ENCODE data around the gene CLASP1. TPM values are rescaled to one million over a fixed set of nuclear protein-coding genes. Genes with fewer than 3 reads are reported as not detected.
"Not testable (repeated sequence)": the region's sequence is repeated elsewhere in the genome, so short reads cannot be mapped to it uniquely, and the experiment has no call there.

CLASP1 gene
- total RNA-seq, 2 donors from 2014 or later: 46.0 to 48.2 TPM

DNA sequence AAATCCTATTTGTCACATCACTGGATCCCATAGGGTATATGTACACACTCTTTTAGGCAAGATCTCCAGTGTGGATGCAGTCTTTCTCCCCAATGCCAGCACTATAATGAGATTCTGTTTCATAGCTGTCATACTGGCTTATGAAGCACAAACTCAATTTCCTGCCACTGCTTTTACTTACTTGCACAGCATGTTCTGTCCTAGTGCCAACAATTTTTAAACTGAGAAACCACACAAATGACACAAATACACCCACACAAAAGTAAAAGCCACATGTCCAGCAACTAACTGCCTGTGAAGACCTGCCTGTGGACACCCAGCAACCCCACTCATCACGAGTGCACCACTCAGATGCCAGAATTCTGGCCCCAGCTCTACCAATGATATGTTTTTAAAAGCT is 148.2 kb downstream of the CLASP1 start:
- no peak for DNase-seq
- intact Hi-C loops (cut with DNase I): no loop called here
- no peak for ATAC-seq

DNA sequence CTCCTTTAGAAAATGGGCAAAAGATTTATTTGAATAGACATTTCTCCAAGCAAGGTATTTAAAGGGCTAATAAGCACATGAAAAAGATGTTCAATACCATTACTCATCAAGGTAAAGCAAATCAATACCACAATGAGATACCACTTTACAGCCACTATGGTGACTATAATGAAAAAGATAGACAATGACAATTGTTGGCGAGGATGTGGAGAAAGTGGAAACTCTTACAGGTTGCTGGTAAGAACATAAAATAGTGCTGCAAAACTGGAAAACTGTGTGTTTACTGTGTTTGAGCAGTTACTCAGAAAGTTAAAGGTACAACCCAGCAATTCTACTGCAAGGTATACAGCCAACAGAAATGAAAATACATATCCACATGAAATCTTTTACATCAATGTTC is 150.5 kb downstream of the CLASP1 start:
- ATAC-seq (no peak), DNase-seq (no peak)
- intact Hi-C loops (cut with DNase I): no loop called here

DNA sequence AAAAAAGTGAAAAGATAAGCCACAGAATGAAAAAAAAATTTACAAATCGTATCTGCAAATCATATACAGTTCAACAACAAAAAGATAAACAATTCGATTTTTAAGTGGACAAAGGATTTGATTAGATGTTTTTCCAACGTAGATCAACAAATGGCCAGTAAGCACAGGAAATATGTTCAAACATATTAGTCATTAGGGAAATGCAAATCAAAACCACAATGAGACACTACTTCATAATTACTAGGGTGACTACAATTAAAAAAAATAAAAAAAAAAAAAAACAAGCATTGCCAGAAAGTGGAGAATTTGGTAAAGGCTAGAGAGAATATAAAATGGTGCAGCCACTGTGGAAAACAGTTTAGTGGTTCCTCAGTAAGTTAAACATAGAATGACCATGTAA is 156.9 kb downstream of the CLASP1 start:
- ATAC-seq (no peak), DNase-seq (no peak)
- intact Hi-C loops (cut with DNase I): no loop called here

DNA sequence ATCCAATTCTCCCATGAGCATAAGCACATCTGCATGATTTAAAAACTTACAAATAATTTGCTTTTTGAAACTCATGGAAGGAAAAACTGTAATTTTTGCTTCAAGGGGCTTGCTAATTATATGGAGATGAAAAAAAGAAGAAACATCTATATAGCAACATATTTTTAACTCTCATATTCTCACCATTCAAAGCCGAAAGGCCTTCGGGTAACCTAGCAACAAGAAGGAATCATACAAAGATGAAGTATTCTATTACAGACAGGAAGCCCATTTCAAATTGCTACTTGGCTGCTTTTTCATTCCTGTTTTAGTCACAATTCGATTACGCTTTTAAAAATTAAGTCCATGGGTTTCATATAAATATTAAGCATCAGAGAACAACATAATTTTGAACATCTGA is 157.7 kb downstream of the CLASP1 start:
- ATAC-seq: no peak
- intact Hi-C loops (cut with DNase I): no loop called here
- no peak for DNase-seq

DNA sequence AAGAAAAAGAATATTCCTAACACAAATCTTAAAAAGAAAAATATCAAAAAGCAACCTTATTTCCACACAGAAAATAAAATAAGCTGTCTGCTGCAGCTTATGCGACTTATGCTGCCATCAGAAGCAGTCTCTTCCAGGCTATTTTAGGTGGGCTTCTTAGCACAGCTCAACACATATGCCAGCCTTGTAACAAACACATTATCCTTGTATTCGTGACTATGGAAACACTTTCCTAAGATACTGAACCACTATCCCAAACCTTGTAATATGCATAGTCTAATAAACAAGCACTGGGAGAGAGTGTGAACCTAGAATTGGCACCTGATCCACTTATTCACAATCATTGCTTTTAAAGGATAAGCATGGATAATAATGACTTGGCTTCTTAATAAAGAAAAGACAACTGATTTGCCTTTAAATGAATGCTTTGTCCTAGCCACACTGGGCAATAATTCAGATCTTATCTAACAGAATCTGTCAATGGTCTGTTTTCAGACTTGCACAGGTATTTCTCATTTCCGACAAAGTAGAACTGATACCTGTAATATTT is 158.6 kb downstream of the CLASP1 start:
- no peak for ATAC-seq
- no peak for DNase-seq
- intact Hi-C loops (cut with DNase I): no loop called here

DNA sequence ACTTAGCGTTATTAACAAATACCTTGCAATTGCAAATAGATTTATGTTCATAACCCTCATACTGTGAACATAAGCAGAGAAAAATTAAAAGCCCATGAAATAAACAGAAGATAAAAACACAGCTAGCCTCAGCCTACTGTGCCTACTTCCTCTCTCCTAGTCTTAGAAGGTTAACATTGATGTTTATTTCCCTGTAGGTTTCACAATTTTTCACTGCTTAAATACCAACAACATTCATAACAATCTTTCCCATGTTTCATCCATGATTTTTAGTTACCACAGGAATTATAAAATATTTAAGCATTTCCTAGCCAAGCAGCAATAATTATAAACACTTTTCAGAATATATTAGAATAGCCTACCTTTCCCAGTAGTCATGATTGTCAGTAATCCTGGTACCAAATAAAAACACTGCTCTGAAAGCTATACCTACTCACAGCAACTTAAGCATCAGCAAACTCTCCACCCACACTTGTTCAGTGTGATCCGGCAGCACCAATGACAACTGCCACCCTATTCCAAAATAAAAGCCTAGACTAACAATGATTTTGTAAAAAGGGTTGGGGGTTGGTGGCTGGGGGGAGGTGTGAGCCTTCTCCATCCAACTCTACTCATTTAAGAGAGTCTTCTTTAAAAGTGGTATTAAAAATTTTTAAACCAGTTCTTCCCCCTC is 159.2 kb downstream of the CLASP1 start:
- intact Hi-C loops (cut with DNase I): no loop called here

DNA sequence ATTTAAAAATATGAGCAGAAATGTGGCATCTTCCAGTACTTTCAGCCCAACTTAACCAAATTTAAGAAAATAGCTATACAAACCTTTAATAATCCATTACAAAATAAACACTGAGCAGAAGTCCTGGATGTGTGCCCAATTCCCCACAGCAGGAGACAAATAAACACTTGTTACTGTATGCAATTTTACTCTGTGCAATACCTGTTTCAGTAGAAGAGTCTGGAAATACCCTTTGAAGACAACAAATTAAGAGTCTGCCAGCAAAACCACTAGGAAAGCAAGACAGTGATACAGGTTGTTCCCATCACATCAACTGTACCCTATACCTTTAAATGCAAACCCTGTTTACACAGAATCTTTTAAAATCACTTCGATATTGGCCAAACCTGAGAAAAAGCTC is 160.0 kb downstream of the CLASP1 start:
- DNase-seq (no peak), ATAC-seq (no peak)
- intact Hi-C loops (cut with DNase I): no loop called here

More for the DNA sequence above, 159.2 kb downstream of the CLASP1 start:
- DNase-seq (no peak), ATAC-seq (no peak)

DNA sequence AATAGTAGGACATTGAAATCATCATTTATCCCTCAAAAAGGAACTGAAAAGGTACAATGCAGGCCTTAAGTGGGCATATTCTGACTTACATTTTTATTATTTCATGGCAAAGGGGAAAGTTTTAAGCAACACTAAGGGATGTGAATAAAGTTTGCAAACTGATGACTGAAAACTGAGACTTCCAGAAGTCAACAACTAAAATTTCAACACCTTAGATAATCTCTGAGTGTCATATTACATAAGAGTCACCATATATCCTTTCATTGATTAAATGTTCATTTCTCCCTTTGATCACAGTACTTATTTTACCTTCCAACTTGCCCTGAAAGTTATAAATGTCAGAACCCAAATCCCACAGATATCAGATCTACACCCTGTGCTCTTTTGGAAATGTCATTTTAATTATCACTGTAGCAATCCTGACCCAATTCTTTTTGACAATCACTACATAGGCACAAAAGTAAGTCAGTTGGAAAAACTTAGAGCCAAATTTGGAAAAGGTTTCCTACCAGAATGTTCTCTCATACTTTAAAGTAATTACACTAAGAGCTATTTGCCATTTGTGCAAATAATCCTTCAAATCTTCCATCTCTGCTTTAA is 163.0 kb downstream of the CLASP1 start:
- ATAC-seq (no peak), DNase-seq (no peak)
- intact Hi-C loops (cut with DNase I): no loop called here

DNA sequence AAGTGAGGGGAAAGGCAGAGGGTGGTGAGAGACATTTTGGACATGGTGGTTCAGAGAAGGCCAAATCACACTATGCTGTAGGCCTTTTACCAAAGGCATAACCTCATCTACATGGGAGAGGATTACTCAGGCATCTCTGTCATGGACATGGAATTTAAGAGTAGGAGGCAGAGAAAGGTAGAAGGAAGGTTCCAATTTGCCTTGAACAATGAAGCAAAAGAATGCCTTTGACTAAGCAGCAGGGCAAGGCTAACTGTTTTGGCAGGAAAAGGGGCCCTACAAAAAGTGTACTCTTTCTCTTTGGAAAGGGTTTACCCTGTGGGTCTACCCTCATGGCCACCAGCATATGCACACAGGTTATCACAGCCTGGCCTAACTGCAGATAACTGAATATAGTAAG is 164.2 kb downstream of the CLASP1 start:
- intact Hi-C loops (cut with DNase I): no loop called here
- DNase-seq (no peak), ATAC-seq (peak in 1 of 2 donors; percentile 54)

DNA sequence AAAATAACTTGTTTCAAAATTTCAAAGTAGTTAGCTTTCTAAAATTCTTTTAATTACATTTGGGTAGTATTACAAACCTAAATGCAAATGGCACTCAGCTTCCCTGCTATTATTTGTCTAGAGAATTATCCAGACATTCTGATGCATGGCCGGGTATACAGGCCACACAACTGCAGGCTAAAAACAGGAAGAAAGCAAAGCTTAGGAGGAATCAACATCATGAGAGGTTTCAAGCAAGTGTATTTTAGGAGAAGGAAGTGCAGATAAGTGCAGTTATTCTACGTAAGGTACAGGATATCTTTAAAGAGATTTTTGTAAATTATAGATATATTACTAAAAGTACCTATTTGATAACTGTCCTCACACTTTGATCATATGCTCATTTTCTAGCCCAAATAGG is 165.4 kb downstream of the CLASP1 start:
- DNase-seq: no peak
- intact Hi-C loops (cut with DNase I): no loop called here
- ATAC-seq: no peak

DNA sequence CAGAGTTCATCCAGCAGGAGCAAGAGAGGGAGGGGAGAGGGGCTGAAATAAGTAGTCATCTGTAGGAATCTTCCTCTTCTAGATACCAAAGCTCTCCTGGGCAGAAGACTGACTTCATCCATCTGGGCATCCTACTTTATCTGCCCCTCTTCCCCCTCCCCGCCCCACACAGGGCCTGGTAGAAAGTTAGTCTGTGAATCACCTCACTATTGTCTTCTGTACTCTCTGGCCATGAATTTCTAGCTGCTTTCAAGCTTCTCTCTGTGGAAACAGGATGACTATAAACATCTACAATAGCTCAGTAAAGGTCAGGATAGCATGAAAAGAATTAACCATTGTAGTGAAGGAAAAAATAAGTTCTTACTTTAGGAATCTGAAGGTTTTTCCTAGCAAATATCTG is 166.2 kb downstream of the CLASP1 start:
- ATAC-seq (no peak), DNase-seq (no peak)
- intact Hi-C loops (cut with DNase I): no loop called here

DNA sequence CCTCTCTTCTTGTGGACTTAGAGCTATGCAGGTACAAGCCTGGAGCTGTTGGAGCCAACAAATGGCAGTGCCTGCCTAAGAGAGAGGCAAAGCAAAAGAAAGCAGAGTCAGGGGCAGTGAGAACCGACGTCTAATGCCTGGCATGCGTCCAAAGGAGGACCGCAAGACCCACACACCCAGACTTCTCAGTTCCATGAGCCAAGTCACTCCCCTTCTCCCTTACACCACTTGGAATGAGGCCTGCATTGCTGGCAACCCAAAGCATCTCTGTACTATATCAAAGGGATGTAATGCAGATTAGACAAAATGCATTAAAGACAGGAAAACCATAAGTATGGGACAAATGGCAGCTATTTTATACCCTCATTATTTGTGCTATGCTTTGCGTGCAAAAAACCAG is 168.4 kb downstream of the CLASP1 start:
- peak; percentile 50 for DNase-seq
- intact Hi-C loops (cut with DNase I): no loop called here
- peak; percentile 53 to 60 for ATAC-seq

DNA sequence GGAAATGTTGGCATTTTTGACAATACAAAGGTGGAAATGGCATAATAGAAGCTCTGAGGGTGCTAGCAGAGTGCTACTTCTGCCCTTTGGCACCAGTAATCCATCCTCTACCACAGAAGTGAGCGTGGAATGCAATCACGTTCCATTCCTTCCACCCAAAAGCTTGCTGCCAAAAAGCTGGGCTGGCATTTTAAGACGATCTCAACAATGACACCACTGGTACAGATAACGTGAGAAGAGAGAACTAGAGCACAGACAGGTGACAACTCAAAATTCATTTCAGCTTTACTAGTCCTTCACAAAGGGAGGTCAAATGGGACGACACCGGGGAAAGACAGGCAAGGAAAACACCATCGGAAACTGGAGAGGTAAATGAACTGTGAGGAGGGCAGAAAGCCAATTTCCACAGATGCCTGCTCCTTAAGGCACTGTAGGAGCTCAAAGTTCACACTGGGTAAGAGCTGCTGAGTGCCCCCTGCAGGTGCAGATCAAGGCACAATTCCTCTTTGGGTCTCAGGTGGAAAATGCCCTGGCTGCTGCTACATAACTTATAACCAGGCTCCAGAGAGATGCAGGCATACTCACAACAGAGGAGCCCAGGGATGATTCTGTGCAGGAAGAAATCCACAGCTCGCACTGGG is 169.3 kb downstream of the CLASP1 start:
- DNase-seq (no peak), ATAC-seq (peak; percentile 52 to 64)
- intact Hi-C loops (cut with DNase I): no loop called here

DNA sequence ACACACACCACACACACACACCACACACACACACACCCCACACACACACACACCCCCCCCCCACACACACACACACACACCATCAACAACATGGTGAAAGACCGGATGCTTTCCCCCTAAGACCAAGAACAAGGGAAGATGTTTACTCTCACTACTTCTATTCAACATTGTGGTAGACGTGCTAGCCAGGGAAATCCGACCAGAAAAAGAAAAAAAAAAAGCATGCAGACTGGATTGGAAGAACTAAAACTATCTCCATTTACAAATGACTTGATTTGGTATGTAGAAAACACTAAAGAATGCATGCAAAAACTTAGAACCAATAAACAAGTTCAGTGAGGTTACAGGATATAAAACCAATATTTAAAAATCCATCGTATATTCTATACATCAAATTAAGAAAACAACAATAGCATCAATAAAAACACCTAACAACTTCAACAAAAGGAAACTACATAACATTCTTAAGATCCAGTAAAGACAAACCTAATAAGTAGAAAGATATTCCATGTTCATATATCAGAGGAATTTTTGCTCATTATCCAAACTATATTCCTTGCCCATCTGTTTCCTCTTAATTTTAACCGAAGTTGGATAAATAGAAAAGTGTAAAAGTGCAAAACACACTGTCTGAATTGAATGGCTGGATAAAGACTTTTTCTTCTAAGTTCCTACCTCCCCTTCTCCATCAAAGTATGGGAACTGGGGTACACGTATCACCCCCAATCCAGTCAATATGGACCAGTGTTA is 170.1 kb downstream of the CLASP1 start:
- intact Hi-C loops (cut with DNase I): no loop called here
- no peak for ATAC-seq
- no peak for DNase-seq

DNA sequence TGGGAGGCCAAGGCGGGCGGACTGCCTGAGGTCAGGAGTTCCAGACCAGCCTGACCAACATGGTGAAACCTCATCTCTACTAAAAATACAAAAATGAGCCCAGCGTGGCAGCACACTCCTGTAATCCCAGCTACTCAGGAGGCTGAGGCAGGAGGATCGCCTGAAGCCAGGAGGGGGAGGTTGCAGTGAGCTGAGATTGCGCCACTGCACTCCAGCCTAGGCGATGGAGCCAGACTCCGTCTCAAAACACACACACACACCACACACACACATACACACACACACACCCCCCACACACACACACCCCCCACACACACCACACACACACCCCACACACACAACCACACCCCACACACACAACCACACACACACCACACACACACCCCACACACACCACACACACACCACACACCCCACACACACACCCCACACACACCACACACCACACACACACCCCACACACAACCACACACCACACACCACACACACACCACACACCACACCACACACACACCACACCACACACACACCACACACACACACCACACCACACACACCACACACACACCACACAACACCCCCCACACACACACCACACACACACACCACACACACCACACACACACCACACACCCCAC is 170.8 kb downstream of the CLASP1 start:
- intact Hi-C loops (cut with DNase I); ATAC-seq; DNase-seq: not testable (repeated sequence)

DNA sequence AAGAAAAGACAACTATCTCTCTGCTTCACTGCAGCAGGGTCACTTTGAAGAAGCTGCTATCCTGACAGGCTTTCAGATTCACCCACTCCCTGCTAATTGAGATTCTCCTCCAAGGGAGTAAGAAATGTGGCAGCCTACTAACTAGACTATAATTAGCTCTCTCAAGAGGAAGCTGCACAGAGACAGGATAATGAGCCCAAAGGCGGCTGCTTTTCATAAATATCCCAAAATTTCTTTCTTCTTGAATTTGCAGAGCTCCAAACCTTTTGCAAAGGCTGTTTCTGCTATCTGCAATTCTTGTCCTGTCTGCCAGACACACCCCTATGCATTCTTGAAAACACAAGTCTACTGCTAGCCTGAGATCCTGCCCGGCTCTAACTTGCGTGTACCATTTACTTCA is 172.6 kb downstream of the CLASP1 start:
- ATAC-seq: peak in 1 of 2 donors; percentile 27
- intact Hi-C loops (cut with DNase I): no loop called here

DNA sequence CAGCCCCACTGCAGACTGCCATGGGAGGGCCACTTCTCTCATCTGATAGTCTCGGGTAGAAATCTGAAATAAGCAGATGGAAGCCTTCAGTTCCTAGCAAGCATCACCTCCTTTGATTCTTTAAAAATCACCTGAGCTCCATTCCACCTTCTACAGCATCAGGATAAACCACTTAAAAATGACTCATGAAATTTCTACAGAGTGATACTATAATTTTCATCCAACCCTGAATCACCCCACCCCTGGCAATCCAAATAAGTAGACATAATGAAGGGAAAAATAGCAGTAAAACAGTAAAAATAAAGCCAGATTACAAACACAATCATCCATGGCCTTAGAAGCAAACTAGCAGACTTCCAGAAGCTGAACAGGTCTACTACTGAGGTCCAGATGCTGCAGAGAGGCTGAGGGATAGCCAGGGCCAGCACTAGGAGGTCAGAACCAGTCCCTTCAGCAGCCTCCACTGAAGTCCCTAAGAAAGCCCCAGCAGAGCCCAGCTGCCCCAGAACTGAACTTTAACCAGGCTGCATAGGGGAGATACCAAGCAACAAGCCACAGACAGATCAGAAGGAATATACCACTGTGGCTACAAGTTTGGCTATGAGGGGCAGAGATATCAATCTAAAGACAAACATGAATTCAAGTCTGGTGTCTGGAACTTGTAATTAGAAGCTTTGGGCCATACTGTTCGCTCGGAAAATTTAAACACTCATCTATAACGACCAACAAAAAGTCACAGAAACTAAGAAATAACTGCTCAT is 173.3 kb downstream of the CLASP1 start:
- DNase-seq: no peak
- intact Hi-C loops (cut with DNase I): no loop called here
- ATAC-seq: no peak

More for the DNA sequence above, 172.6 kb downstream of the CLASP1 start:
- no peak for DNase-seq

DNA sequence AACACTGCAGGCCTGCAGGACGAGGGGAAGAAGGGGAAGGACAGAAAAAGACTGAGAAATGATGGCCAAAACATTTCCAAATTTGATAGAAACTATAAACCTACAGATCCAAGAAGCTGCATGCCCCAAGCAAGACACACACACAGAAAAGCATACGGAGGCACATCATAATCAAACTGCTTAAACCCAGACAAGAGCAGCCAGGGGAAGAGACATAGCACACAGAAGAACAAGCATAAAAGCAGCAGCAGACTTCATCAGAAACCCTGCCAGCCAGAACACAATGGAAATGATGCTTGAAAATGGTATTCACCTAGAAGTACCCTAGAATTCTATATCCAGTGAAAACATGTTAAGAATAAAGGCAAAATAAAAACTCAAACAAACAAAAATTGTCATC is 175.8 kb downstream of the CLASP1 start:
- ATAC-seq (no peak), DNase-seq (no peak)
- intact Hi-C loops (cut with DNase I): no loop called here
